BJ (cell line): ENCODE data around the gene ADGRV1. TPM values are rescaled to one million over a fixed set of nuclear protein-coding genes. Genes with fewer than 3 reads are reported as not detected.

ENCODE experiments used
- CTCF ChIA-PET: fragments of 350-600 bp; formaldehyde crosslinking; extraction: SDS; loops from one replicate; lab custom pipeline; 2021; ENCODE audit warnings: antibody characterized with exemption, inconsistent platforms; lab: Yijun Ruan, JAX
- POLR2A ChIA-PET: fragments of 300-600 bp; sonication (Branson Sonifier 250); formaldehyde crosslinking; extraction: SDS; loops from one replicate; lab custom pipeline; 2021; ENCODE audit warnings: antibody characterized with exemption; lab: Charles Lee
- DNase-seq: peaks from one replicate; pipeline ENCODE4 v3.0.0-alpha.2; 2011; ENCODE audit warnings: low read depth
- H3K27me3 ChIP-seq: 2 replicates; pipeline ENCODE4 v1.6.0; 2011; ENCODE audit warnings: low read length; ENCODE audit not compliant: control insufficient read depth, insufficient read depth
- H3K36me3 ChIP-seq: 2 replicates; pipeline ENCODE4 v1.5.1; 2011; ENCODE audit warnings: low read length; ENCODE audit not compliant: control insufficient read depth, insufficient read depth
- H3K4me3 ChIP-seq: 2 replicates; pipeline ENCODE4 v1.5.1; 2011; ENCODE audit warnings: low read depth, mild to moderate bottlenecking, control low read depth, low read length
- polyA plus RNA-seq: library from polyadenylated mRNA; depleted of rRNA; stranded (reverse); fragments of >200 nt; gene quantifications from 2 replicates; pipeline ENCODE4 v1.2.3, GENCODE V29; 2011
- TF ChIP-seq, protein P1 (sequence below): IDR thresholded peaks from 2 replicates; pipeline ENCODE4 v1.5.1; 2011; ENCODE audit warnings: low read depth, mild to moderate bottlenecking, control low read depth, inconsistent platforms, low read length, moderate library complexity; ENCODE audit not compliant: insufficient read depth

The ADGRV1 gene
- polyA plus RNA-seq, 1 experiment, result 0.15 TPM

DNA sequence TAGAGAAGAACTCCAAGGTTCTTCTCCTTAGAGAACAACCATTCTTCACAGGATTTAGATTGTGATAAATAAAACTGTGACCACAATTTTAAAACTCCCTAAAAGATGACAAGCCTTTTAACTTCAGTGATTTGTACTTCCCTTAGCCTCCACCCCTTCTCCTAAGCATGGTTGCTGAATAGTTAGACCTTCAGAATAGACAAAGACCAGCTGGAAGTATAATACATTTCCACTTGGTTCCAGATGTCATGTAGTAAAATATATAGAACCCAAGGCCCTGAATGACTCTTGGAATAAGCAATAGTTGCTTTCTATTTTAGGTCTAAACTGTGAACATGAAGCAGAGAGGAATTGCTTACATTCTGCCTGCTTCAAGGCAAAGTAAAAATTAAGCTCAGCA is 615.8 kb downstream of the ADGRV1 start:
- no peak overlapping the region for H3K4me3 ChIP-seq
- ChIA-PET CTCF (no interaction called here), POLR2A (no interaction called here)
- DNase-seq, result no peak
- H3K27me3 ChIP-seq, result no peaks in the 10 kb centered on the region
- TF ChIP-seq, protein P1, sequence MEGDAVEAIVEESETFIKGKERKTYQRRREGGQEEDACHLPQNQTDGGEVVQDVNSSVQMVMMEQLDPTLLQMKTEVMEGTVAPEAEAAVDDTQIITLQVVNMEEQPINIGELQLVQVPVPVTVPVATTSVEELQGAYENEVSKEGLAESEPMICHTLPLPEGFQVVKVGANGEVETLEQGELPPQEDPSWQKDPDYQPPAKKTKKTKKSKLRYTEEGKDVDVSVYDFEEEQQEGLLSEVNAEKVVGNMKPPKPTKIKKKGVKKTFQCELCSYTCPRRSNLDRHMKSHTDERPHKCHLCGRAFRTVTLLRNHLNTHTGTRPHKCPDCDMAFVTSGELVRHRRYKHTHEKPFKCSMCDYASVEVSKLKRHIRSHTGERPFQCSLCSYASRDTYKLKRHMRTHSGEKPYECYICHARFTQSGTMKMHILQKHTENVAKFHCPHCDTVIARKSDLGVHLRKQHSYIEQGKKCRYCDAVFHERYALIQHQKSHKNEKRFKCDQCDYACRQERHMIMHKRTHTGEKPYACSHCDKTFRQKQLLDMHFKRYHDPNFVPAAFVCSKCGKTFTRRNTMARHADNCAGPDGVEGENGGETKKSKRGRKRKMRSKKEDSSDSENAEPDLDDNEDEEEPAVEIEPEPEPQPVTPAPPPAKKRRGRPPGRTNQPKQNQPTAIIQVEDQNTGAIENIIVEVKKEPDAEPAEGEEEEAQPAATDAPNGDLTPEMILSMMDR, result no peak
- no peaks in the 10 kb centered on the region for H3K36me3 ChIP-seq

DNA sequence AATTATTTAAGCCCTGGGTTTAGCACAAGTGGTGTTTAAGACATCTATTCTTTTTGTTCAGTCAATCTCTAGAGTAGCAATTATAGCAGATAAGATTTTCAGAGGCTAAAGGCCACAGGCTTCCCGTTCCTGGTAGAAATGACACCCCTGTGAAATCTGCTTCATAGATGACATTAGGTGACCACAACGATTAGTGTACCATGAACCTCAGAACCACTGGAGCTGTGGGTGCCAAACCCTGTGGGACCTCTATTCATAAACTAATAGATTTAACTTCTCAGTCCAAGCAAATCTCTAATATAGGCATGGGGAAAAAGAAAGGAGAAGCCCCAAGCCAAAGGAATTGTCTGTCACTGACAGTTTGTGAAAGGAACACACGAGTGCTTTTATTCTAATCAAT is 617.1 kb downstream of the ADGRV1 start:
- no peaks in the 10 kb centered on the region for H3K27me3 ChIP-seq
- ChIA-PET POLR2A (no interaction called here), CTCF (no interaction called here)
- no peaks in the 10 kb centered on the region for H3K36me3 ChIP-seq
- no peak overlapping the region for H3K4me3 ChIP-seq
- TF ChIP-seq, protein P1, result no peak
- no peak for DNase-seq

DNA sequence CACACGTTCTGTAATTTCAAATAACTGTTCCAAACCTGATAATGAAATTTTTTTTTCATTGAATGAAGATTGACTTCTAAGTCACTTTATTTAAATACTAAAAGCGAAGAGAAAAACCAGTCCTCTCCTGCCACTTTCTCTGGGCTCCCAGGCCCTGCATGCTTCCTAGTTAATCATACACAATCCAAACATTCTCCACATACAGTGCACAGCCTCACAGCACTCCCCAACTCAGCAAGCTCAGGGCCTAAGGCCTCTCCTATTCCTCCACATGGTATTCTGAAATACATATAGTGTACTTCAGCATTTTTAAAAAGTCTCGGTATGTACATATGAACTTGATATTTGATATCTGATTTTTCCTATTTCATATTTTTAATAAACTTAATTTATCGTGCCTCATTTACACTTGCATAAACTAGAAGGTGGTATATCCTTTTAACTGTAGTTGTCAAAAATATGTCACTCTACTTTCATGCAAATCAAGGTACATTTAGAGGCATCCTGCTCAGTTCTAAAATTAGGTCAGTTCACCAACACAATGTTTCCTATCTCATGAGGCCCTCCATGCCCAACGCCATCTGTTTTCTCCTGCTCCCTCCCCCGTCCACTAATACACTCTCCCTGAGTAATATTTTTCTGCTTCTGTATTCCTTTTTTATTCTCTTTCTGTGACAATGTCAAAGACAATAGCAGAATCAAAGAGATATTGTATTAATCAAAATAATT is 617.9 kb downstream of the ADGRV1 start:
- Histone ChIP-seq H3K4me3 (no peak overlapping the region), H3K36me3 (no peaks in the 10 kb centered on the region), H3K27me3 (no peaks in the 10 kb centered on the region)
- no peak for DNase-seq
- CTCF ChIA-PET, result interaction anchor here (0.7 kb wide), 1 partner anchor 51 kb away, joined by 3 read pairs; no protein-coding TSS in a partner anchor
- TF ChIP-seq, protein P1, result no peak
- POLR2A ChIA-PET, result no interaction called here

DNA sequence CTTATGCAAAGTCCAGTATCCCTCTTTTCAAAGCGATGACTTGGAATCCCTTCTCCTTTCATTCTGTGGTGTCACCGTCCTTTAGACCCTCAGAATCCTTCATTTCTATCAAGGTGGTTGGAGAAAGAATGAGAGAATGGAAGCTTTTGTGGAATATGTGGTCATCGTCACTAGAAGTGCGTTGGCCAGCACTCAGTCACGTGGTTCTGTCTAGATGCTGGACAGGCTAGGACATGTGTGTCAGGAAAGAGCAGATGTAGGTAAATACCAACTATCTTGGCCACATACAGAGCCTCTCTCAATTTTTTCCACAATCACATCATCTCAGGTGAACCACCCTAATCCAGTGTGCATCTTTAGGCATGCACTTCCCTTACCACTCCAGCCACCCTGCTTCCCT is 618.5 kb downstream of the ADGRV1 start:
- DNase-seq, result no peak
- no peaks in the 10 kb centered on the region for H3K27me3 ChIP-seq
- ChIA-PET POLR2A (interaction anchor here (1.1 kb wide), 1 partner anchor 206 kb away, joined by 3 read pairs; the partner anchor contains the start of gene ARRDC3), CTCF (interaction anchor here (0.7 to 2.8 kb wide), 2 partner anchors 52 to 208 kb away, joined by 3 to 12 read pairs; no protein-coding TSS in a partner anchor)
- no peak overlapping the region for H3K4me3 ChIP-seq
- TF ChIP-seq, protein P1, result no peak
- H3K36me3 ChIP-seq, result no peaks in the 10 kb centered on the region

DNA sequence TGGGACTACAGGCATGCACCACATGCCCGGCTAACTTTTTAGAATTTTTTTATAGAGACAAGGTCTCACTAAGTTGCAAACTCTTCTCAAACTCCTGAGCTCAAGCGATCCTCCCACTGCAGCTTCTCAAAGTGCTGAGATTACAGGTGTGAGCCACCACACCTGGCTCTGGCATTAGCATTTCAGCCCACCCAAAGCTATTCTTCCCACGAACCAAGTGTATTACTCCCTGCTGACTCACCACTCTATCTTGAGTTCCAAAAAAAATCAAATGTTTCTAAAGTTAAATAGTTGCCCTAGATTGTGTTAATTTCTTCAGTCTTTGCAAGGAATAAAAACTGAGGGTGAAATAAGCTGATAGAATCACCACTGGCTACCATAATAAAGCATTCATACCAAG is 619.0 kb downstream of the ADGRV1 start:
- ChIA-PET CTCF (interaction anchor here (0.8 to 2.8 kb wide), 3 partner anchors 12 to 208 kb away, joined by 3 to 12 read pairs (median 4); no protein-coding TSS in a partner anchor), POLR2A (interaction anchor here (1.1 kb wide), 1 partner anchor 206 kb away, joined by 3 read pairs; the partner anchor contains the start of gene ARRDC3)
- TF ChIP-seq, protein P1, result no peak
- H3K4me3 ChIP-seq, result no peak overlapping the region
- no peak for DNase-seq
- H3K27me3 ChIP-seq, result no peaks in the 10 kb centered on the region
- H3K36me3 ChIP-seq, result no peaks in the 10 kb centered on the region
